SK-N-SH (cell line): ENCODE data around the gene ZFYVE9. TPM values are rescaled to one million over a fixed set of nuclear protein-coding genes. Genes with fewer than 3 reads are reported as not detected.

Source experiments
- CTCF ChIA-PET: fragments of 300-600, 350-600 bp; formaldehyde crosslinking; extraction: SDS; loops from one replicate; lab custom pipeline; 2021; lab: Yijun Ruan, JAX
- POLR2A ChIA-PET: fragments of 350-600 bp; sonication (Branson Sonifier 250); formaldehyde crosslinking; extraction: SDS; loops from one replicate; lab custom pipeline; 2020; ENCODE audit warnings: antibody characterized with exemption, inconsistent platforms; lab: Yijun Ruan, JAX
- DNase-seq: peaks from one replicate; pipeline ENCODE4 v3.0.0; 2012
- H2AFZ ChIP-seq: fragments of 200-600 bp; sonication (generic); 2 replicates; pipeline ENCODE4 v1.8.1; 2016; ENCODE audit warnings: antibody characterized with exemption, mild to moderate bottlenecking, low read depth
- H3F3A ChIP-seq: fragments of 200-600 bp; sonication (generic); replicated peaks from 2 replicates; pipeline ENCODE3; 2016; ENCODE audit warnings: antibody characterized with exemption, mild to moderate bottlenecking; ENCODE audit not compliant: insufficient read depth
- H3K27ac ChIP-seq, 2 experiments: fragments of 200-500 bp in 1 of 2; fragments of 200-600 bp in 1 of 2; sonication (Bioruptor generic) in 1 of 2; sonication (generic), shearing (Covaris generic) in 1 of 2; 2 replicates each; pipeline versions ENCODE4 v1.5.1 to v1.6.1; 2014 to 2016; ENCODE audit warnings: low read depth in 2 of 2, inconsistent platforms in 1 of 2, low read length in 1 of 2, mild to moderate bottlenecking in 1 of 2, mixed read lengths in 1 of 2
- H3K27me3 ChIP-seq: fragments of 200-600 bp; sonication (generic), shearing (Covaris generic); 2 replicates; pipeline ENCODE4 v1.6.1; 2016; ENCODE audit warnings: mixed run types; ENCODE audit not compliant: insufficient read depth
- H3K36me3 ChIP-seq, 2 experiments: fragments of 200-500 bp in 1 of 2; fragments of 200-600 bp in 1 of 2; sonication (Bioruptor generic) in 1 of 2; sonication (generic) in 1 of 2; replicated peaks in 1 of 2; 2 replicates each; pipeline versions ENCODE3 to v1.5.1; 2014 to 2016; ENCODE audit warnings: low read length in 1 of 2, mild to moderate bottlenecking in 1 of 2; ENCODE audit not compliant: insufficient read depth in 2 of 2, control insufficient read depth in 1 of 2
- H3K4me1 ChIP-seq, 2 experiments: fragments of 200-500 bp in 1 of 2; fragments of 200-600 bp in 1 of 2; sonication (Bioruptor generic) in 1 of 2; sonication (generic), shearing (Covaris generic) in 1 of 2; 2 replicates each; pipeline versions ENCODE4 v1.5.1 to v1.6.1; 2014 to 2016; ENCODE audit warnings: low read depth in 1 of 2, low read length in 1 of 2, mixed run types in 1 of 2; ENCODE audit not compliant: insufficient read depth in 2 of 2, control insufficient read depth in 1 of 2
- H3K4me2 ChIP-seq: fragments of 200-600 bp; sonication (generic), shearing (Covaris generic); 2 replicates; pipeline ENCODE4 v1.6.1; 2017; ENCODE audit warnings: mixed run types
- H3K4me3 ChIP-seq, 2 experiments: fragments of 200-500 bp in 1 of 2; fragments of 200-600 bp in 1 of 2; sonication (Bioruptor generic) in 1 of 2; sonication (generic), shearing (Covaris generic) in 1 of 2; 2 replicates each; pipeline versions ENCODE4 v1.5.1 to v1.8.1; 2014 to 2016; ENCODE audit warnings: low read depth in 2 of 2, inconsistent platforms in 1 of 2, low read length in 1 of 2, mild to moderate bottlenecking in 1 of 2, mixed read lengths in 1 of 2, moderate library complexity in 1 of 2
- H3K79me2 ChIP-seq: fragments of 200-600 bp; sonication (generic); 2 replicates; pipeline ENCODE4 v1.8.1; 2017; ENCODE audit warnings: mild to moderate bottlenecking; ENCODE audit not compliant: insufficient read depth
- H3K9ac ChIP-seq: fragments of 200-600 bp; sonication (generic); 2 replicates; pipeline ENCODE4 v1.6.1; 2017; ENCODE audit warnings: mixed run types
- H3K9me2 ChIP-seq: fragments of 200-600 bp; sonication (generic); 2 replicates; pipeline ENCODE4 v1.6.1; 2017; ENCODE audit warnings: mixed run types
- H3K9me3 ChIP-seq: fragments of 200-600 bp; sonication (generic); 2 replicates; pipeline ENCODE4 v1.6.1; 2017; ENCODE audit warnings: mixed run types, mild to moderate bottlenecking, moderate library complexity
- H4K20me1 ChIP-seq: fragments of 200-600 bp; sonication (generic); 2 replicates; pipeline ENCODE4 v1.6.1; 2017; ENCODE audit warnings: mild to moderate bottlenecking, mixed run types; ENCODE audit not compliant: insufficient read depth
- CHD2 ChIP-seq: fragments of 150-350 bp; IDR thresholded peaks from 2 replicates; pipeline ENCODE4 v1.6.1; 2018; ENCODE audit warnings: low read length; ENCODE audit not compliant: partially characterized antibody
- ELF1 ChIP-seq: IDR thresholded peaks from 2 replicates; pipeline ENCODE4 v1.4.0; 2012
- EP300 ChIP-seq, 2 experiments: IDR thresholded peaks; 2 replicates each; pipeline versions ENCODE4 v1.4.0 to v1.6.1; 2012; ENCODE audit warnings: borderline replicate concordance in 1 of 2, low read depth in 1 of 2, low read length in 1 of 2
- EZH2phosphoT487 ChIP-seq: fragments of 200-600 bp; sonication (generic); IDR thresholded peaks from 2 replicates; pipeline ENCODE4 v1.6.1; 2017; ENCODE audit warnings: low read depth, mixed run types, mild to moderate bottlenecking, antibody characterized with exemption, moderate library complexity, borderline replicate concordance
- FOXJ3 ChIP-seq: sonication (generic); formaldehyde crosslinking; IDR thresholded peaks from 2 replicates; pipeline ENCODE4 v1.5.1; 2020; ENCODE audit warnings: mild to moderate bottlenecking, missing genetic modification reagents
- JUND ChIP-seq: IDR thresholded peaks from 2 replicates; pipeline ENCODE4 v1.4.0; 2012
- MAX ChIP-seq: IDR thresholded peaks from 2 replicates; pipeline ENCODE4 v1.4.0; 2012; ENCODE audit warnings: low read depth
- MEF2A ChIP-seq: IDR thresholded peaks from 2 replicates; pipeline ENCODE4 v1.4.0; 2012; ENCODE audit warnings: low read depth, borderline replicate concordance
- MXI1 ChIP-seq: IDR thresholded peaks from 2 replicates; pipeline ENCODE4 v1.6.1; 2012; ENCODE audit warnings: mild to moderate bottlenecking, low read depth, low read length, improper control_type of control experiment
- NFIC ChIP-seq: IDR thresholded peaks from 2 replicates; pipeline ENCODE4 v1.4.0; 2012; ENCODE audit warnings: borderline replicate concordance
- NRF1 ChIP-seq: IDR thresholded peaks from 2 replicates; pipeline ENCODE4 v1.6.1; 2012; ENCODE audit warnings: low read depth, mild to moderate bottlenecking, low read length
- RAD21 ChIP-seq: IDR thresholded peaks from 2 replicates; pipeline ENCODE4 v1.6.1; 2012; ENCODE audit warnings: mild to moderate bottlenecking, low read length
- RCOR1 ChIP-seq: fragments of 150-350 bp; IDR thresholded peaks from 2 replicates; pipeline ENCODE4 v1.6.1; 2017; ENCODE audit warnings: antibody characterized with exemption, low read length
- REST ChIP-seq: IDR thresholded peaks from 2 replicates; pipeline ENCODE4 v1.6.1; 2012; ENCODE audit warnings: mild to moderate bottlenecking, low read depth, low read length, moderate library complexity
- RFX5 ChIP-seq: IDR thresholded peaks from 2 replicates; pipeline ENCODE4 v1.6.1; 2012; ENCODE audit warnings: mild to moderate bottlenecking, improper control_type of control experiment, low read length
- RXRA ChIP-seq: IDR thresholded peaks from 2 replicates; pipeline ENCODE4 v1.4.0; 2012; ENCODE audit warnings: low read depth, mild to moderate bottlenecking, borderline replicate concordance
- TAF1 ChIP-seq: IDR thresholded peaks from 2 replicates; pipeline ENCODE4 v1.6.1; 2012; ENCODE audit warnings: low read depth, mild to moderate bottlenecking, low read length, moderate library complexity, borderline replicate concordance
- TEAD4 ChIP-seq: IDR thresholded peaks from 2 replicates; pipeline ENCODE4 v1.4.0; 2012; ENCODE audit warnings: mild to moderate bottlenecking, borderline replicate concordance; ENCODE audit not compliant: insufficient read depth
- YY1 ChIP-seq: IDR thresholded peaks from 2 replicates; pipeline ENCODE4 v1.4.0; 2012; ENCODE audit warnings: low read depth, mild to moderate bottlenecking
- WGBS: methylation state at CpG from one replicate; pipeline ENCODE4 v1.1.6; 2017; ENCODE audit warnings: low lambda C conversion rate; 5-methylcytosine and 5-hydroxymethylcytosine counted together
- polyA plus RNA-seq, 3 experiments: library from polyadenylated mRNA; depleted of rRNA; stranded (reverse); fragments of >200 nt; gene quantifications; 2 replicates each; pipeline ENCODE4 v1.2.3, GENCODE V29; 2012

ZFYVE9 gene
- polyA plus RNA-seq, 1 of the 3 experiments (the other 2 are of a cell fraction), result 4.1 TPM

- TF ChIP-seq EP300 (IDR thresholded peaks at IDR 0.05; ENCODE audit: borderline replicate concordance in 1 of 2, low read depth in 1 of 2, low read length in 1 of 2) (no peak), FOXJ3 (CRISPR knock-in tag) (no peak), EZH2phosphoT487 (no peak), MAX (no peak), CHD2 (no peak), TEAD4 (no peak), TAF1 (no peak), YY1 (no peak)
Measured at GRCh38 chr1:52325786-52326185, 183.9 kb downstream of the ZFYVE9 start (continued).

- no peaks in the 10 kb centered on the region for H3K9me3 ChIP-seq
- ChIA-PET POLR2A (no interaction called here), CTCF (interaction anchor here (1.3 kb wide), 1 partner anchor 20 kb away, joined by 3 read pairs; no protein-coding TSS in a partner anchor)
- WGBS, result 83% methylated on average over 1 of the region's 1 CpG
- H3F3A ChIP-seq, result peaks cover 11% of the 10 kb centered on the region
- H2AFZ ChIP-seq, result no peak overlapping the region
- no peak overlapping the region for H3K4me2 ChIP-seq
- TF ChIP-seq MAX (no peak), EZH2phosphoT487 (no peak), JUND (no peak), RAD21 (no peak), RXRA (no peak), RCOR1 (no peak), RFX5 (no peak), MXI1 (no peak), NRF1 (no peak), ELF1 (no peak), REST (no peak), EP300 (IDR thresholded peaks at IDR 0.05; ENCODE audit: borderline replicate concordance in 1 of 2, low read depth in 1 of 2, low read length in 1 of 2) (no peak), MEF2A (no peak), TAF1 (no peak), NFIC (no peak)
- H3K9ac ChIP-seq, result no peak overlapping the region
- H4K20me1 ChIP-seq, result no peaks in the 10 kb centered on the region
- no peaks in the 10 kb centered on the region for H3K79me2 ChIP-seq
- no peaks in the 10 kb centered on the region for H3K27me3 ChIP-seq
- no peaks in the 10 kb centered on the region for H3K9me2 ChIP-seq
- H3K4me1 ChIP-seq, result no peaks in the 10 kb centered on the region; a peak in 1 of 4 replicates
- no peak overlapping the region; a peak in 1 of 4 replicates for H3K27ac ChIP-seq
- no peak for DNase-seq
- no peaks in the 10 kb centered on the region for H3K36me3 ChIP-seq
- H3K4me3 ChIP-seq, result no peak overlapping the region
Measured at GRCh38 chr1:52328615-52329014, 186.7 kb downstream of the ZFYVE9 start.
